ENCODE results near the gene OXSR1.
"Not testable (repeated sequence)": the region's sequence is repeated elsewhere in the genome, so short reads cannot be mapped to it uniquely, and the experiment has no call there.

Gene OXSR1

DNA sequence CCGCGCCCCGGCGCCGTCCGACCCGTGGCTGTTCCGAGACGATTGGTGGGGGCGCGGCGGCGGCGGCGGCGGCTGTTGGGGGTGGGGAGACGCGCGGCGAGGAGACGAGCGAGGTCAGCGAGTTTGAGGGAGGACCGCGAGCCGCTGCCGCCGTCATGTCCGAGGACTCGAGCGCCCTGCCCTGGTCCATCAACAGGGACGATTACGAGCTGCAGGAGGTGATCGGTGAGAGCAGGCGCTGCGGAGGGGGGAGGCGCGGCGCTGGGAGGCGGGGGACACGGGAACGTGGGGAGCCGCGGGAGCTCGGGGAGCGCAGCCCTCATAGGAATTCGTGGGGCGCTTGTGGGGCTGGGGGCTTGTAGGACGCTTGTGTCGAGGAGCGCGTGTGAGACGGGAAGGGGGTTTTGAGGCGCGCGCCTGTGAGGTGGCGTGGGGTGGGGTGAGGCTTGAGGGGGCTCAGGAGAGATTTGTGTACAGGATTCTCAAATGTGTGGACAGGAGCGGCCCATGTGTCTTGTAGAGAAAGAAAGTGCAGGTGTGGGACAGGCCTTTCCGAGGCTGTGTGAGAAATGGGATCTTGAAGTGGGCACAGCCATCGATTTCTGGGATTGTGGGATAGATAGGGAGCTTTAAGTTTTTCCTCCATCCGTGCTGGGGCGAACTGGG lies 518 bp downstream of the OXSR1 start:
- DNase-seq (ENCODE audit: low spot score), result no peak

DNA sequence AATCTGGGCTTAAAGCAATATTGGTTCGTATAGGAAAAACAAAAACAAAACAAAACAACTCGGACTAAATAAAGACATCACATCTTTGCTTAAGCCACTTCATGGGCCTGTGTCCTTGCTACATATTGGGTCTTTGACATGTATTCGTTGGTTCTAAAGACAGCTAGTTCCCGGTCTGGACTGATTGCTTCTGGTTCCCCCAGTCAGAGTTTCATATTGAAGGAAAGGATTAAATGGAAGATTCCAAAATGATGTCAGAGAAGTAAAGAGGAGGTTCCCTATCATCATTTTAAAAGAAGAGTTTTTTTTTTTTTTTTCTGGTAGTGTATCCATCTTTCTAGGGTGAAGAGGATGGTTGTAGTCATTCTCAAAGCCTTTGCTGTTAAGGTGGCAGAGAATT lies 2.3 kb downstream of the OXSR1 start:
- DNase-seq (ENCODE audit: low spot score), result peak; percentile 12

DNA sequence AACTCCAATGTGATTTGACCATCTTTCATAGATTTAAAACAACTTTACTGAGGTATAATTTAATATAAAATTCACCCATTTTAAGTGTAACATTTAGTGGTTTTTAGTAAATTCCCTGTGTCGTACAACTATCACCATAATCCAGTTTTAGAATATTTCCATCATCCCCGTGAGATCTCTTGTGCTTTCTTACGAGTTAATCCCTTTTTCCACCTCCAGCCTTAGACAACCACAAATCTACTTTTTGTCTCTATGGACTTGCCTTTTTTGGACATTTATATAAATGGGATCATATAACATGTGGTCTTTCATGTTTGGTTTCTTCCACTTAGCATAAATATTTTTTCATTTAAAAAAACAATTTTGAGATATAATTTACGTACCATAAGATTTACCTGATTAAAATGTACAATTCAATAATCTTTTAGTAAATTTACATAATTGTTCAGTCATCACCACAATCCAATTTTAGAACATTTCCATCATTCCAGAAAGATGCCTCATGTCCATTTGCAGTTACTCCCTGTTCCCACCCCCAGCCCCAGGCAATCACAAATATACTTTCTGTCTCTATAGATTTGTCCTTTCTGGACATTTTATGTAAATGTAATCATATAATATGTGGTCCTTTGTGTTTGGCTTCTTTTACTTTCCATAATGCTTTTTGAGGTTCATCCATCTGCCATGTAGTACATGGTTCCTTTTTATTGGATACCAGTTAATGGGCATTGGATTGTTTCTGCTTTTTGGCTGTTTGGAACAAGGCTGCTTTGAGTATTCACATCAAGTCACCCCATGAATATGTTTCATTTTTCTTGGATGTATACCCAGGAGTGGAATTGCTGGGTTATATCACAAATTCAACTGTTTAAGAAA lies 3.1 kb downstream of the OXSR1 start:
- DNase-seq (ENCODE audit: low spot score), result no peak

DNA sequence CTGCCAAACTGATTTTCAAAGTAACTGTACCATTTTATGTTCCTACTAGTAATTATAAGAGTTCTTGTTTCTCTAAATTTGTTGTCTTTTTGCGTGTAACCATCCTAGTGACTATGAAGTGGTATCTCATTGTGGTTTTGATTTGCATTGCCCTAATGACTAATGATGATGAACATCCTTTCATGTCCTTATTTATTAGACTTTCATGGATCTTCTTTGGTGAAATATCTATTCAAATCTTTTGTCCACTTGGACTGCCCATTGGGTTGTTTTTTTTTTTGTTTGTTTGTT lies 3.6 kb downstream of the OXSR1 start:
- DNase-seq (ENCODE audit: low spot score), result no peak

DNA sequence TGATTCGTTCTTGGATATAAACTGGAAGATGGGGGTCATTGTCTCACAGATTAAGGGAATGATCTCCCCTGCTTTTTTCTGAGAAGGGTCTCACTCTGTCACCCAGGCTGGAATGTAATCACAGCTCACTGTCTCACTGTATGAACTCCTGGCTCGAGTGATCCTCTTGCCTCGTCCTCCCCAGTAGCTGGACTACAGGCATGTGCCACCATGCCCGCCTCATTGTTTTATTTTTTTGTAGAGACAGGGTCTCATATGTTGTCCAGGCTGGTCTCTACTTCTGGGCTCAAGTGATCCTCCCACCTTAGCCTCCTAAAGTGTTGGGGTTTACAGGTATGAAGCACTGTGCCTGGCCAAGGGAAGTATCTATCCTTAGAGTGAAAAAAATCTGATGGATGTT lies 5.4 kb downstream of the OXSR1 start:
- no peak for DNase-seq (ENCODE audit: low spot score)

DNA sequence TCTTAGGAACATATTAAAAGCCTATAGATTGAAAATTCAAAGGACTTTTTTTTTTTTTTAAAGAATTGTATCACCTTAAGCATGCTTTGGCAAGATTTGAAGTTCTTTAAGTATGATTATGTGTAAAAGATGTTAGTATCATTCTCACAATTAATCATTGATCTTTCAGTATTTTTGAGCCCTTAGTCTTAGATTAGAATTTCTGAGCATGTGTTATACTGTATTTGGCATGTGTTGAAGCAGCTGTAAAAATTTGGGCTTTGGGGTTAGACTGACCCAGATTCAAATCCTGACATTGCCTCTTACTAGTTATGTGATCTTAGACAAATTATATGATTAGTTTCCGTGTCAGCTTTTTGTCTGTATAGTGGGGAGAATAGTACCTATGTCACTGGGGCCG lies 6.3 kb downstream of the OXSR1 start:
- DNase-seq (ENCODE audit: low spot score), result no peak

DNA sequence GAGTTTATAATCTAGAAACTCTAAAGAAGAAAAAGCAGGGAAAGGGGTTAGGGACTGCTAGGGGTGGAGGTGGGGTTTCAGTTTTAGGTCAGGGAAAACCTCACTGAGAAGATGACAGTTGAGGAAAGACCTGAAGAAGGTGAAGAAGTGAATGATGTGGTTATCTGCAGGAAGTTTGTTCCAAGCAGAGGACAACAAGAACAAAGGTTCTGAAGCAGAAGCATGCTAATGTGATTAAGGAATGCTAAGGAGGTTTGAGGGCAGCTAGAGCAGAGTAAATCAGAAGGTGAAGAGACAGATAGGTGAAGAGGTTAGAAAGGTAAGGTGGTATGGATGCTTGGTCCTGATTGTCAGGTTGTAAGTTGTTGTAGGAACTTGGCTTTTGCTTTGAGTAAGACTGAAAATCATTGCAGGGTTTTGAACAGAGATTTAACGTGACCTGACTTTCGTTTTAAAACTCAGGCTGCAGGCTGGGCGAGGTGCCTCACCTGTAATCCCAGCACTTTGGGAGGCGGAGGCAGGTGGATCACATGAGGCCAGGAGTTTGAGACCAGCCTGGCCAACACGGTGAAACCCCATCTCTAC lies 8.6 kb downstream of the OXSR1 start:
- no peak for DNase-seq (ENCODE audit: low spot score)

DNA sequence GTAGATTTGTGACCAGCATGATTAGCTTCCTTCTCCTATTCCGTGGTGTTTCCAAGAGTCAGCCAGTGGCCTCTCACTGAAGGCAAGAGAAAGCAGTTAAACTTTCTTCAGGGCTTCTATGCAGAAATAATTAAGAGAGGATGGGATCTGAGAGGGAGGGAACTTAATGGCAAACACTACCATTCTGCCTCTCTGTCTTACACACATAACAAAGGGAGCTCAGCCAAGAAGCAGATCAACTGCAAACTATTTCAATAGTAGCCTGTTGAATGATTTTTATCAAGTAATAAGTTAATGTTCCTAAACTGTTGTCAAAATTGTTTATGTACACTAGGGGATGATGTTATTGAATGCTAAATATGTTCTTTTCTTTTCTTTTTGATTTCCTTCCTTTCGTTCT lies 11.8 kb downstream of the OXSR1 start:
- no peak for DNase-seq (ENCODE audit: low spot score)

DNA sequence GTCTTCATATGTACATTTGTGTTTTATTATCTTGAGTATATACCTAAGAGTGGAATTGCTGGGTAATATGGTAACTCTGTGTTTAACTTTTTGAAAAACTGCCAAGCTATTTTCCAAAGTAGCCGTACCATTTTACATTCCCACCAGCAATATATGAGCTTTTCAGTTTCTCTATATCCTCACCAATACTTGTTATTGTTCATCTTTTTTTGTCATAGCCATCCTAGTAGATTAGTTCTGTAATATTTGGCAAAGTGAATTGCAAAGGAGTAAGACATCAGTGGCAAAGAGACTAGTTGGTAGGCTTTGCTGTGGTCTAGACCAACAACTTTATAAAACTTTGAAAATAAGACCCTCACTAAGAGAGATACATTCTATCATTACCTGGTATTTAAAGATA lies 21.4 kb downstream of the OXSR1 start:
- no peak for DNase-seq (ENCODE audit: low spot score)

DNA sequence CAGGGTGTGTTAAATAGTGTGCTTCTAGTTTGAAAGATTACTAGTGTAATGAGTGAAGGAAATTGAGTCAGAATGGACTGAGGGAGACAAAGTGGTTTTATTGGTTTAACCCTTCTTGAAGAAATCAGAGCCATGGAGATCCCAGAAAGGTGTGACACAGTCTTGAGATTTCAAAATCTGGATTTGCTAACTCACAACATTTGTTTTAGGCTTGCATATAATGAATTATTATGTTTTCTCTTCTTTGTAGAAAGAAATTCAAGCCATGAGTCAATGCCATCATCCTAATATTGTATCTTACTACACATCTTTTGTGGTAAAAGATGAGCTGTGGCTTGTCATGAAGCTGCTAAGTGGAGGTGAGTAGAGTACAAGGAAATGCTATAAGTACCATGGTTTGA lies 25.1 kb downstream of the OXSR1 start:
- no peak for DNase-seq (ENCODE audit: low spot score)

DNA sequence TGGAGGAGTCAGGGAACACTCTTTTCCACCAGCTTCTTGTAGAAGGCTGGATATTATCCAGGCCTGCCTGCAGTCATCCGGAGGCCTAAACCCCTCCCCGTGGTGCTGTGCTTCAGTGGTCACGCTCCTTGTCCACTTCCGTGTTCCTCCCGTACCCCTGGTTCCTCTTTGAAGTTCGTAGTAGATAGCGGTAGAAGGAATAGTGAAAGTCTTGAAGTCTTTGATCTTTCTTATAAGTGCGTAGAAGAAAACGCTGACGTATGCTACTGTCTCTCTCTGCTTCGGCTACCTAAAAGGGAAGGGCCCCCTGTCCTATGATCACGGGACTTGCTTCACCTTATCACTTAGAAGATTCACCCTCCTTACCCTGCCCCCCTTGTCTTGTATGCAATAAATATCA lies 37.6 kb downstream of the OXSR1 start:
- DNase-seq (ENCODE audit: low spot score), result not testable (repeated sequence)

DNA sequence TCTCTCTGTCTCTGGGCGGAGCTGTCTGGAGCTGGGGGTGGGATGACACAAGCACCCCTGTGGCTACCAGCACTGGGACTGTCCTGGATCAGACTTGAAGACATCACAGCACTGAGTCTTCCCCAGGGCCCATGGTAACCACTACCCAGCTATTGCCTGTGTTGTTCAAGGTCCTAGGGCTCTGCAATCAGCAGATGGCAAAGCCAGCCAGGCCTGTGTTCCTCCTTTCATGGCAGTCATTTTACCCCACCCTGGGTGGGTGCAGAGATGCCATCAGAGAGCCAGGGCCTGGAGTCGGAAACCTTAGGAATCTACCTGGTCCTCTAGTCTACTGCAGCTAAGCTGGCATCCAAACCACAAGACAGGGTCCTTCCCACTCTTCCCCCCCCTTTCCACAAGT lies 38.4 kb downstream of the OXSR1 start:
- DNase-seq (ENCODE audit: low spot score), result no peak

DNA sequence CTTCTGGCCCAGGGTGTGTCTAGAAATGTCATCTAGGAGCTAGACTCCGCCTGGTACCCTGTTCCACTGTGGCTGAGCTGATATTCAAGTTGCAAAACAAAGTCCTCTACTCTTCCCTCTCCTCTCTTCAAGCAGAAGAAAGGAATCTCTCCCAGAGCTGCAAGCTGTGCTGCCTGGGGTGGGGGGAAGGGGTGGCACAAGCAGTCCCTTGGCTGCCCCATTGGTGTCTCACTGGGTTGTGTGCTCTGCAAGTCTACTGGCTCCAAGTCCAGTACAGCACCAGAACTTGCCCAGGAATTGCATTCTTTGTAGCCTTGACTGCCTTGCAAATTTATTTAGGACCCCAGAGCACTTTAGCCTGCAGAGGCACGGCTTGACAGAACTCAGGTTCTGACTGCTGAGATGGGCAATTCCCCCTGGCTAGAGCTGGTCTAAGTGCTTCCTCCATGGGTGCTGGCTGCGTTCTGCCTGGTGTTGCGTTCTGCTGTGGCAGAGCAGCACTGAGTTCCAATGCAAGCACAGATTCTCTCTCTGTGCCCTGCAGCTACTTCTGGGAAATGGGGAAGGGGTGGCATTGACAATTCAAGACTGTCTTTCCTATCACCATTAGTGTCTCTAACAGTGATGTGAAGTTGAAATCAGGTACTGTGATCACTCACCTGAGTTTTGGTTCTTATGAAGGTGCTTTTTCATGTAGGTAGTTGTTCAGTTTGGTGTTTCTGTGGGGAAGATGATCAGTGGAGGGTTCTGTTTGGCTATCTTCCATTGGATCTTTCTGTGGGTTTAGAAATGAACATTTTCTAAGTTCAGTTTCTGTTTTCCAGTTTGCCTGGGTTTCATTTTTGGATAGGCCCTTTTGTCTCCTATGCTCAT lies 39.5 kb downstream of the OXSR1 start:
- DNase-seq (ENCODE audit: low spot score), result no peak

DNA sequence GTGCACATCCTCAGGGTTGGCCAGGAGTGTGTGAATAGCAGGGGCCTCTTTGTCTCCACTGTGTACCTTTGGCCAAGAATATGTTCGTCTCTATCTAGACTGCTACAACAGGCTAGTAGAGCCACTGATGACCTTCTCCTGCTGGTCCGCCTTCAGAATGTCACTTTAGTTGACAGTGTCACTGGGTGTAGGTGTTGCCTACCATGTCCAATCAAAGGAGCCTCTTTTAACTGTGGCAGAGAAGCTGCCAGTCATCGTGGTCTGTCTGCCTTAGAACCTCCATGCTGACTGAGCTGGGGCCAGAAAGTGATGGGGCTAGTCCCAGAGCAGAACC lies 40.1 kb downstream of the OXSR1 start:
- no peak for DNase-seq (ENCODE audit: low spot score)

DNA sequence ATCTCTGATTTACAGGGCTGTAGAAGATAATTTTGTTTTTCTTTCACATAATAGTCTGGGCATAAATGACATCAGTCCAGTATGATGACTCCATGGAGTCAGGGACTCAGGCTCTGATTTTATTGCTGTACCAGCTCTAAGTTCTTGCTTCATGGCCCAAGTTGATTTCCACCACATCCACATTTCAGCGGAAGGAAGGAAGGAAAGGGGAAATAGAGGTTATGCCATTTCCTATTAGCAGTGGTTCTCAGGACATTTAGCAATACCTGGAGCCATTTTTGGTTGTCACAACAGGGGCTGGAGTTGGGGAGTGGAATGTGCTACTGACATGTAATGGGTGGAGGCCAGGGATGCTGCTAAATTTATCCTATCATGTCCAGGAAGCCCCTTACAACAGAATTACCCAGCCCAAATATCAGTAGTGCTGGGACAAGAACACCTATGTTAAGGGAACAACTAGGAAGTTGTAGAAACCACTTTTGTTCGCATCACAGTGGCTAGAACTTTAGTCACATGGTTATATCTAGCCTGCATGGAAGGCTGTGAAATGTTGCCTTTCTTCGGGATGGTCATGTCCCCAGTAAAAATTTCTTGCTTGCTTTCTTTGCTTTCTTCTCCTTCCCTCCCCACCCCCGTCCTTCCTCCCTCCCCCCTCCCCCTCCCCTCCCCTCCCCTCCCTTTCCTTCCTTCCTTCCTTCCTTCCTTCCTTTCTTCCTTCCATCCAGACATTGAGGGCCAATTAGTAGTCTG lies 42.1 kb downstream of the OXSR1 start:
- DNase-seq (ENCODE audit: low spot score), result no peak

DNA sequence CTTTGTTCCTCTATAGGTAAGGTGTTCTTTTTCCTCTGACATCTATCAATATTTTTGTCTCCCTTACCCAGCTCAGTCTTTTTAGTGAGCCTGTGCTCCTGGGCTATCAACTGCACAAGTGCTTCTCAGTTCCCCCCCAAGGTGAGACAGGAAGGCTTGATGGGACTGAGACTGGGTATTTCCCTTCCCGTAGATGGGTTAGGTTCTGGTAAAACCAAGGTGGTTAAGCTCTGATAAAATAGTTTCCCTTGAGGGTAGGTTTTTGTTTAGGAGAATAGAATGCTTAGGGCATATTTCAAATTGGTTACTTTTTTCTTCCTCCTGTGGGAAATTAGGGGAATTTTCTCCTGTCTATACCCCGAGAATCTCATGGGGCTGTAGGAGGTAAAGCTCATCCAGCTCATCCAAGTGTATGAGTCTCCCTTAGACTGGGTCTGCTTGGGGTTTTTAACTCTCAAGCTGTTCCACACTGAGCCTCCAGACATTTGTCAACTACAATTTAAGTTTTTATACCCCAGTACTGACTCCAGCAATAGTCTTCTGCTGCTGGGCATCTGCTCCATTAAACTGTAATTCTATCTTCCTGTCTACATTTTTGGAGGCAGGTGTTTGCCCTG lies 44.9 kb downstream of the OXSR1 start:
- no peak for DNase-seq (ENCODE audit: low spot score)

DNA sequence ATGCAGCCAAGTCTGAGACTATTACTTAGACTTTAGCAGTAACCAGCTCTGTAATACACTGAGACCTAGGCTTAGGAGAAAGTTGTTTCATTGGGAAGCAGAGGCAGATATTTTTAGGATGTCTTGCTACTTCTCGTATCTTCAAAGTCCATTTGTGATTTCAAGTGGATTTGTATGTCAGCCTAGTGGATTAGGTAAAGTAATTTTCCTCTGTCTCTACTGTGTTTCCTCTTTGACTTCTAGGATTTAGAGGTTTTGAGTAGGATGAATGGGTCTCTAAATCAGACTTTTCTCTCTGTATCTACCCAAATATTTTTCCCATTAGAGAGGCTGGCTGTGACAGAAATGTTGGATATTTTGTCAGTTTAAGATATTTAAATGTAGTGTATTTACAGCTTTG lies 46.8 kb downstream of the OXSR1 start:
- no peak for DNase-seq (ENCODE audit: low spot score)

DNA sequence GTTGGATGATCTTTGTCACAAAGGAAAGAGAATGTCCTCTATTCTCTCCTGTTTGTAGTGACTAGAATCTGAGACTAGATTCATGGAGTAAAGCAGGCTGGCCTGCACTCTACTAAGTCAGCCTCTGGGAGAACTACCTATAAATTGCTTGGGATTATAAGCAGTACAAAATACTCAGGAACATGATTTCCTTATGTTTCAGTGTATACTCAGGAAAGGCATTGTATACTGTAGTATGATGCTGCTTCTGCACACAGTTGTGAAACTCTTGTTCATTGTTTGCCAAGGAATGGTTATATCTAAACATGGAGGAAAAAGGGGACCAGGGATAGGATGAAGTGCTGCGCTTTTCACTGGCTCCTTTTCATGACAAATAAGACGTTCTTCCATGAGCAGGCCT lies 49.2 kb downstream of the OXSR1 start:
- no peak for DNase-seq (ENCODE audit: low spot score)

DNA sequence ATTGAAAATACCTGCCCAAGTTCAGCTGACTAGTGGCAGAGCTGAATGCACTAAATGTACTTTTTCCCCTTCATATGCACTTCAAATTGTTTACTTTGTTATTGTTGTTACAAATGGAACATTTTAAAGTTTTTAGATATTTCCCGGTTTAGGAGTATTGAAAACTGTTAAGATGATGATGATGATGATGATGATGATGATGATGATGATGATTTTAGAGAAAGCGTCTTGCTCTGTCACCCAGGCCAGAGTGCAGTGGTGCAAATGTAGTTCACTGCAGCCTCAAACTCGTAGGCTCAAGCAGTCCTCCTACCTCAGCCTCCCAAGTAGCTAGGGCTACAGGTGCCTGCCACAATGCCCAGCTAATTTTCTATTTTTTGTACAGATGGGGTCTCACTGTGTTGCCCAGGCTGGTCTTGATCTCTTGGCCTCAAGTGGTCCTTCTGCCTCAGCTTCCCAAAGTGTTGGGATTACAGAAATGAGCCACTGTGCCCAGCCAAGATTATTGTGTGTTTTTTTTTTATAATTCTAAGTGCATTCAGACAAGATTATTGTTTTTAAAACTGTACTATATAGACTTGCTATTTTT lies 54.4 kb downstream of the OXSR1 start:
- DNase-seq (ENCODE audit: low spot score), result no peak

DNA sequence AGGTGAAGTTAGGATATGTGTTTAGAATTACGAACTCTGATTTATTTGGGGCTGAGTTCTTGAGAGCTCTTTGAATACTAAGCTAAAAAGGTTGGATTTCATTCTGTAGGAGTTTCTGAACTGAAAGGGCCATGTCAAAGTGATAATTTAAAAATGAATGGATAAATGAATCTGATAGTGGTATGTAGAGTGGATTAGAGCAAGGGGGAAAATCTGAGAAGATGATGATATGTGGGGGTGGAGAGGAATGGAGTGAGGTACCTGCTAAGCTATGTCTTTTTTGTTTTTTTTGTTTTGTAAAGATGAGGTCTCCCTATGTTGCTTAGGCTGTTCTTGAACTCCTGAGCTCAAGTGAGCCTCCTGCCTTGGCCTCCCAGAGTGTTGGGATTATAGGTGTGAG lies 55.7 kb downstream of the OXSR1 start:
- DNase-seq (ENCODE audit: low spot score), result no peak

DNA sequence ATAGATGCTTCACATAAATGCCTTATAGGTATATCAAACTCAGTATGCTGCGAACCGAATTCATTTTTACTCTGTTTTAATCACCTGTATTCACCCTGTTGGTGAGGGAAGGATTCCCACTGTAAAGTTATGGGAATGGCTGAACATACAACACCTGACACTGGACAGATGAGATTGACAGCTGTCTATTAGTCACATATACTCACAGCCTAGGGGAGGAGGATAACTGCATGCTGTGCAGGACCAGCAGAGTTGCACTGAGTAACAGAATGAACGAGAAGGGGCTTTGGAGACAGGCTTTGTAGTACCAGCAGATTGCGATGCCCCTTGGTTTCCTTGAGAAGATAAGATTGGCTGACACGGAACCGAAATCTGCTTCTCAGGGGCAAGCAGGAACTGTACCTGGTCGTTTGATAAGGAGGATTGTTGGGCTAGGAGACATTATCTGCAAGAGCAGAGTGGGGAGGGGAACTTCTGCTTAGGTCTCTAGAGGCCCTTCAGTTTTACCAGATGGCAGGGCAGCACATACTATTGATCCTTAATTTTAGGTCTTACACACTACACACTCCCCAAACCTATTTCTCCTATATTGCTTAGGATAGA lies 56.8 kb downstream of the OXSR1 start:
- peak; percentile 39 for DNase-seq (ENCODE audit: low spot score)

Data from hematopoietic multipotent progenitor cell treated with erythropoietin and hydrocortisone succinate and interleukin-3 and kit ligand, for 17 days (in vitro differentiated cells).